Fibroblast of lung (primary cell): ENCODE data around the gene CALY. TPM values are rescaled to one million over a fixed set of nuclear protein-coding genes. Genes with fewer than 3 reads are reported as not detected.

ENCODE experiments used
- DNase-seq, 2 donors: peaks; one replicate each; pipeline versions ENCODE4 v3.0.0 to v3.0.0-alpha.2; 2010; ENCODE audit warnings: low read depth in 2 of 2
- H2AFZ ChIP-seq: 2 replicates; pipeline ENCODE4 v1.5.1; 2012; ENCODE audit warnings: low read length, control low read depth, inconsistent platforms
- H3K27ac ChIP-seq: 2 replicates; pipeline ENCODE4 v1.5.1; 2011; ENCODE audit warnings: low read length, control low read depth; ENCODE audit not compliant: insufficient read depth
- H3K27me3 ChIP-seq: 2 replicates; pipeline ENCODE4 v1.5.1; 2011; ENCODE audit warnings: mild to moderate bottlenecking, low read length; ENCODE audit not compliant: control insufficient read depth, insufficient read depth
- H3K36me3 ChIP-seq: 2 replicates; pipeline ENCODE4 v1.5.1; 2011; ENCODE audit warnings: low read length; ENCODE audit not compliant: control insufficient read depth, insufficient read depth
- H3K4me1 ChIP-seq: 2 replicates; pipeline ENCODE4 v1.5.1; 2011; ENCODE audit warnings: low read length; ENCODE audit not compliant: control insufficient read depth, insufficient read depth; ENCODE audit errors: extremely low read depth
- H3K4me2 ChIP-seq: 2 replicates; pipeline ENCODE4 v1.5.1; 2011; ENCODE audit warnings: low read length, control low read depth; ENCODE audit not compliant: insufficient read depth; ENCODE audit errors: extremely low read depth
- H3K4me3 ChIP-seq, 4 experiments: fragments of 200-600 bp in 1 of 4; sonication (generic) in 1 of 4; replicated peaks in 1 of 4; 2 replicates each; pipeline ENCODE4 v1.5.1; 2011 to 2016; ENCODE audit warnings: low read length in 4 of 4, low read depth in 3 of 4, mild to moderate bottlenecking in 3 of 4, control low read depth in 2 of 4, inconsistent platforms in 1 of 4, mixed read lengths in 1 of 4; ENCODE audit not compliant: insufficient read depth in 1 of 4; ENCODE audit errors: control extremely low read depth in 1 of 4
- H3K79me2 ChIP-seq: 2 replicates; pipeline ENCODE4 v1.5.1; 2012; ENCODE audit warnings: mild to moderate bottlenecking, low read length, inconsistent platforms; ENCODE audit not compliant: control insufficient read depth, insufficient read depth
- H3K9ac ChIP-seq: 2 replicates; pipeline ENCODE4 v1.5.1; 2011; ENCODE audit warnings: mild to moderate bottlenecking, low read length, control low read depth; ENCODE audit not compliant: insufficient read depth
- H3K9me3 ChIP-seq: 2 replicates; pipeline ENCODE4 v1.5.1; 2012; ENCODE audit warnings: low read depth, low read length; ENCODE audit not compliant: control insufficient read depth, insufficient read depth
- H4K20me1 ChIP-seq: 2 replicates; pipeline ENCODE4 v1.5.1; 2011; ENCODE audit warnings: low read length; ENCODE audit not compliant: control insufficient read depth, insufficient read depth; ENCODE audit errors: extremely low read depth
- CTCF ChIP-seq, 2 donors: IDR thresholded peaks in 1 of 2; conservative IDR thresholded peaks in 1 of 2; 1 replicate in 1 of 2; 2 replicates in 1 of 2; pipeline ENCODE4 v1.5.1; 2011 to 2012; ENCODE audit warnings: low read length in 2 of 2, control low read depth in 1 of 2, inconsistent platforms in 1 of 2, low read depth in 1 of 2, mild to moderate bottlenecking in 1 of 2
- EZH2 ChIP-seq: IDR thresholded peaks from 2 replicates; pipeline ENCODE4 v1.5.1; 2012; ENCODE audit warnings: low read length, control low read depth, mild to moderate bottlenecking; ENCODE audit errors: missing control alignments
- polyA plus RNA-seq, 2 donors: library from polyadenylated mRNA; depleted of rRNA in 1 of 2; stranded (reverse) in 1 of 2; unstranded in 1 of 2; fragments of >200 nt; gene quantifications; 2 replicates each; pipeline ENCODE4 v1.2.1, GENCODE V29; 2011 to 2012; ENCODE audit warnings: missing spikeins in 1 of 2
- total RNA-seq: library from RNA; depleted of rRNA; stranded (reverse); fragments of >200 nt; gene quantifications from 2 replicates; pipeline ENCODE4 v1.2.1, GENCODE V29; 2014

The CALY gene
- total and polyA plus RNA-seq, 2 donors (not counting 1 experiment from before 2014, with no cell fraction given): not detected

DNA sequence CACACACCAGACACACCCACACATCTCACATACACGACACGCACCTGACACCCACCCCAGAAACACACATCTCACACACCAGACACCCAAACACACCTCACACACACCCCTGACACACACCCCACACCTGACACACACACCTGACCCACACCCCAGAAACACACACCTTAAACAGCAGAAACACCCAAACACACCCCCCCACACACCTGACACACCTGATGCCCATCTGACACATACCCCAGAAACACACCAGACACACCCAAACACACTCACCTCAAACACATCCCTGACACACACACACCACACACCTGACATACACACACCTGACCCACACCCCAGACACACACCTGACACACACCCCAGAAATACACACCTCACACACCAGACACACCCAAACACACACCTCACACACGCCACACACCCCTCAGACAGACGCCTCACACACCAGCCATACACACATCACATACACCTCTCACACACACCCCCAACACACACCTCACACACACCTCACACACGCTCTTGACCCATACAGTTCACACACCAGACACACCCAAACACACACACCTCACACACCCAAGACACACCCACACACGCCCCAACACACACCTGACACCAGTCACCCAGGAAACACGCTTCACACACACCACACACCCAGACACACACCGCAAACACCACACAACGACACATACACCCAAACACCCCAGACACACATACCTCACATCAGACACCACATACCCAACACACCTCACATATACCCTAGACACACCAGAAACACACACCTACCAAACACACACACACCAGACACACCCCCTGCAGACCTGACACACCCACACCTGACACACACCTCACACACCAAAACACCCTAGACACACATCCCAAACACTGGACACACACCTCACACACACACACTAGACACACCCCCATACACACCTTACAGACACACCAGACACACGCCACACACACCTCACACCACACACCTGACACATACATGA, 1.7 kb upstream of the CALY start:
- Histone ChIP-seq H3K27me3 (peaks cover 25% of the 10 kb centered on the region), H3K4me1 (no peaks in the 10 kb centered on the region)

GRCh38 chr10:133337370-133337725, 652 bp upstream of the CALY start:
- Histone ChIP-seq H3K4me3 (no peak overlapping the region), H4K20me1 (no peaks in the 10 kb centered on the region), H3K36me3 (no peaks in the 10 kb centered on the region), H3K9me3 (no peaks in the 10 kb centered on the region), H3K27ac (no peak overlapping the region), H3K4me1 (no peaks in the 10 kb centered on the region), H3K79me2 (no peaks in the 10 kb centered on the region), H2AFZ (no peak overlapping the region), H3K4me2 (no peak overlapping the region), H3K9ac (no peak overlapping the region), H3K27me3 (peaks cover 28% of the 10 kb centered on the region)
- no peak for DNase-seq
- TF ChIP-seq EZH2 (no peak), CTCF (conservative IDR thresholded peaks at IDR 0.05 in 1 of 2, IDR thresholded peaks at IDR 0.05 in 1 of 2; ENCODE audit: low read depth in 1 of 2, low read length in 2 of 2) (no peak)

More for the DNA sequence above, 1.7 kb upstream of the CALY start:
- Histone ChIP-seq H3K36me3 (no peaks in the 10 kb centered on the region), H3K4me2 (no peak overlapping the region), H3K4me3 (no peak overlapping the region), H3K27ac (no peak overlapping the region), H2AFZ (no peak overlapping the region), H3K9me3 (no peaks in the 10 kb centered on the region), H4K20me1 (no peaks in the 10 kb centered on the region), H3K9ac (no peak overlapping the region), H3K79me2 (no peaks in the 10 kb centered on the region)
- DNase-seq: no peak
- TF ChIP-seq EZH2 (no peak), CTCF (conservative IDR thresholded peaks at IDR 0.05 in 1 of 2, IDR thresholded peaks at IDR 0.05 in 1 of 2; ENCODE audit: low read depth in 1 of 2, low read length in 2 of 2) (no peak)

GRCh38 chr10:133336118-133336576, 549 bp downstream of the CALY start:
- H3K9me3 ChIP-seq: no peaks in the 10 kb centered on the region
- no peak overlapping the region for H2AFZ ChIP-seq
- H3K4me3 ChIP-seq: no peak overlapping the region
- TF ChIP-seq EZH2 (no peak), CTCF (conservative IDR thresholded peaks at IDR 0.05 in 1 of 2, IDR thresholded peaks at IDR 0.05 in 1 of 2; ENCODE audit: low read depth in 1 of 2, low read length in 2 of 2) (no peak)
- no peak overlapping the region for H3K4me2 ChIP-seq
- no peak for DNase-seq
- no peak overlapping the region for H3K27ac ChIP-seq
- peaks cover 32% of the 10 kb centered on the region for H3K27me3 ChIP-seq
- no peaks in the 10 kb centered on the region for H3K36me3 ChIP-seq
- no peaks in the 10 kb centered on the region for H3K4me1 ChIP-seq
- no peak overlapping the region for H3K9ac ChIP-seq
- H4K20me1 ChIP-seq: no peaks in the 10 kb centered on the region
- no peaks in the 10 kb centered on the region for H3K79me2 ChIP-seq
